ENCODE measurements around the gene ITPKB. TPM values are rescaled to one million over a fixed set of nuclear protein-coding genes. Genes with fewer than 3 reads are reported as not detected.

Gene ITPKB
- total and polyA plus RNA-seq, 2 experiments from 2014 or later, result 0.31 to 5.2 TPM

DNA sequence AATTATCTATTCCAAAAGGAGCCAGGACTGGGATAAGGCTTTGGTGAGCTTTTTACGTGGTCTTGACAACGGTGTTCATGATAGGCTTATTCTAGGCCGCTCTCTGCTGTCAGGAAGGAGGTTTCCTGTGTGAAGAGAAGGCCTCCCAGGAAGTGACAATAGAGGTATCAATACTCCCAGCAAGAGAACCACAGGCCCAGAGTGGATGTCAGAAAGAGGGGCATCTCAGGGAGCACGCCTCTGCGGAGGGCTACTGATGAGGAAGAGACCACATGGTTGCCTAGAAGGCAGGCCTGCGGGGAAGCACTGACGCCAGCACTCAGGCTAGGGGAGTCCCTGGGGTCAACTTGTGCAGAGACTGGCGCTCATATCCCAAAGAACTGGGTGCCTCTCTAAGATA, 60.4 kb downstream of the ITPKB start (continued):
- TF ChIP-seq, protein P1, sequence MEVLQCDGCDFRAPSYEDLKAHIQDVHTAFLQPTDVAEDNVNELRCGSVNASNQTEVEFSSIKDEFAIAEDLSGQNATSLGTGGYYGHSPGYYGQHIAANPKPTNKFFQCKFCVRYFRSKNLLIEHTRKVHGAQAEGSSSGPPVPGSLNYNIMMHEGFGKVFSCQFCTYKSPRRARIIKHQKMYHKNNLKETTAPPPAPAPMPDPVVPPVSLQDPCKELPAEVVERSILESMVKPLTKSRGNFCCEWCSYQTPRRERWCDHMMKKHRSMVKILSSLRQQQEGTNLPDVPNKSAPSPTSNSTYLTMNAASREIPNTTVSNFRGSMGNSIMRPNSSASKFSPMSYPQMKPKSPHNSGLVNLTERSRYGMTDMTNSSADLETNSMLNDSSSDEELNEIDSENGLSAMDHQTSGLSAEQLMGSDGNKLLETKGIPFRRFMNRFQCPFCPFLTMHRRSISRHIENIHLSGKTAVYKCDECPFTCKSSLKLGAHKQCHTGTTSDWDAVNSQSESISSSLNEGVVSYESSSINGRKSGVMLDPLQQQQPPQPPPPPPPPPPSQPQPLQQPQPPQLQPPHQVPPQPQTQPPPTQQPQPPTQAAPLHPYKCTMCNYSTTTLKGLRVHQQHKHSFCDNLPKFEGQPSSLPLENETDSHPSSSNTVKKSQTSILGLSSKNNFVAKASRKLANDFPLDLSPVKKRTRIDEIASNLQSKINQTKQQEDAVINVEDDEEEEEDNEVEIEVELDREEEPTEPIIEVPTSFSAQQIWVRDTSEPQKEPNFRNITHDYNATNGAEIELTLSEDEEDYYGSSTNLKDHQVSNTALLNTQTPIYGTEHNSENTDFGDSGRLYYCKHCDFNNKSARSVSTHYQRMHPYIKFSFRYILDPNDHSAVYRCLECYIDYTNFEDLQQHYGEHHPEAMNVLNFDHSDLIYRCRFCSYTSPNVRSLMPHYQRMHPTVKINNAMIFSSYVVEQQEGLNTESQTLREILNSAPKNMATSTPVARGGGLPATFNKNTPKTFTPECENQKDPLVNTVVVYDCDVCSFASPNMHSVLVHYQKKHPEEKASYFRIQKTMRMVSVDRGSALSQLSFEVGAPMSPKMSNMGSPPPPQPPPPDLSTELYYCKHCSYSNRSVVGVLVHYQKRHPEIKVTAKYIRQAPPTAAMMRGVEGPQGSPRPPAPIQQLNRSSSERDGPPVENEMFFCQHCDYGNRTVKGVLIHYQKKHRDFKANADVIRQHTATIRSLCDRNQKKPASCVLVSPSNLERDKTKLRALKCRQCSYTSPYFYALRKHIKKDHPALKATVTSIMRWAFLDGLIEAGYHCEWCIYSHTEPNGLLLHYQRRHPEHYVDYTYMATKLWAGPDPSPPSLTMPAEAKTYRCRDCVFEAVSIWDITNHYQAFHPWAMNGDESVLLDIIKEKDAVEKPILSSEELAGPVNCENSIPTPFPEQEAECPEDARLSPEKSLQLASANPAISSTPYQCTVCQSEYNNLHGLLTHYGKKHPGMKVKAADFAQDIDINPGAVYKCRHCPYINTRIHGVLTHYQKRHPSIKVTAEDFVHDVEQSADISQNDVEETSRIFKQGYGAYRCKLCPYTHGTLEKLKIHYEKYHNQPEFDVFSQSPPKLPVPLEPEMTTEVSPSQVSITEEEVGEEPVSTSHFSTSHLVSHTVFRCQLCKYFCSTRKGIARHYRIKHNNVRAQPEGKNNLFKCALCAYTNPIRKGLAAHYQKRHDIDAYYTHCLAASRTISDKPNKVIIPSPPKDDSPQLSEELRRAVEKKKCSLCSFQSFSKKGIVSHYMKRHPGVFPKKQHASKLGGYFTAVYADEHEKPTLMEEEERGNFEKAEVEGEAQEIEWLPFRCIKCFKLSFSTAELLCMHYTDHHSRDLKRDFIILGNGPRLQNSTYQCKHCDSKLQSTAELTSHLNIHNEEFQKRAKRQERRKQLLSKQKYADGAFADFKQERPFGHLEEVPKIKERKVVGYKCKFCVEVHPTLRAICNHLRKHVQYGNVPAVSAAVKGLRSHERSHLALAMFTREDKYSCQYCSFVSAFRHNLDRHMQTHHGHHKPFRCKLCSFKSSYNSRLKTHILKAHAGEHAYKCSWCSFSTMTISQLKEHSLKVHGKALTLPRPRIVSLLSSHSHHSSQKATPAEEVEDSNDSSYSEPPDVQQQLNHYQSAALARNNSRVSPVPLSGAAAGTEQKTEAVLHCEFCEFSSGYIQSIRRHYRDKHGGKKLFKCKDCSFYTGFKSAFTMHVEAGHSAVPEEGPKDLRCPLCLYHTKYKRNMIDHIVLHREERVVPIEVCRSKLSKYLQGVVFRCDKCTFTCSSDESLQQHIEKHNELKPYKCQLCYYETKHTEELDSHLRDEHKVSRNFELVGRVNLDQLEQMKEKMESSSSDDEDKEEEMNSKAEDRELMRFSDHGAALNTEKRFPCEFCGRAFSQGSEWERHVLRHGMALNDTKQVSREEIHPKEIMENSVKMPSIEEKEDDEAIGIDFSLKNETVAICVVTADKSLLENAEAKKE (CRISPR knock-in tag; IDR thresholded peaks at IDR 0.05), result no peak
- TF ChIP-seq JUNB (IDR thresholded peaks at IDR 0.05; ENCODE audit: unreplicated experiment) (no peak), NANOG (IDR thresholded peaks at IDR 0.05; ENCODE audit: borderline replicate concordance) (no peak), EZH2 (IDR thresholded peaks at IDR 0.05; ENCODE audit: low read depth, unreplicated experiment) (no peak), POLR2AphosphoS5 (IDR thresholded peaks at IDR 0.05; ENCODE audit: low read depth) (no peak), STAT1 (IDR thresholded peaks at IDR 0.05; ENCODE audit: unreplicated experiment) (no peak)

DNA sequence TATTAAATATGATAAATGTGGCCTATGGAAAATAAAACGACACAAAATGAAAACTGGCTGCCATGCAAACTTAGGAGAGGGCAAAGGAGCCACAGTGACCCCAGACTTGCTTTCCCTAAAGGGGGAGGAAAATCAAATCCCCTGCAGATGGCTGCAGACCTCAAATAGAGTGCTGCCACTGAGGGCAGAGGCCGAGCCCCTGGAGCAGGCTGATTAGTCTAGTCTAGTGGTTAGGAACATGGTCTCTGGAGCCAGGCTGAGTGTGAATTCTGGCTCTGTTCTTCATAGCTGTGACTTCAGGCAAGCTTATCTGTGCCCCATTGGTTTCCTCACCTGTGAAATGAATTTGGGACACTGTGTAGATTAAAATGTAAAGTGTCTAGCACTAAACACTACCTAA, 60.8 kb downstream of the ITPKB start:
- H2AFZ ChIP-seq, result no peak overlapping the region
- Mint-ChIP-seq H3K4me3 (no peak overlapping the region), H3K9me3 (no peaks in the 10 kb centered on the region), H3K27ac (no peak overlapping the region), H3K27me3 (ENCODE audit: insufficient read depth, low read depth, poor library complexity) (peaks cover 31% of the 10 kb centered on the region), H3K4me1 (peaks cover 49% of the 10 kb centered on the region), H3K36me3 (ENCODE audit: low read depth) (no peaks in the 10 kb centered on the region)
- H4K20me1 ChIP-seq (replicated peaks; ENCODE audit: insufficient read depth), result no peaks in the 10 kb centered on the region; the same call in 1 of the 2 replicates
- H3K4me3 ChIP-seq, result no peak overlapping the region
- peaks cover 15% of the 10 kb centered on the region for H3K4me1 ChIP-seq (ENCODE audit: insufficient read depth)
- H3F3A ChIP-seq (replicated peaks; ENCODE audit: low read depth), result no peaks in the 10 kb centered on the region
- DNase-seq (ENCODE audit: low spot score) (no peak), ATAC-seq (no peak)
- H3K36me3 ChIP-seq (ENCODE audit: insufficient read depth), result no peaks in the 10 kb centered on the region
- no peaks in the 10 kb centered on the region for H3K9me2 ChIP-seq (ENCODE audit: insufficient read depth)
- no peak overlapping the region for H3K27ac ChIP-seq (ENCODE audit: low read depth)
- H3K79me2 ChIP-seq (replicated peaks; ENCODE audit: insufficient read depth), result no peaks in the 10 kb centered on the region
- H3K27me3 ChIP-seq (ENCODE audit: insufficient read depth), result peaks cover 40% of the 10 kb centered on the region
- H3K4me2 ChIP-seq, result no peak overlapping the region
- TF ChIP-seq ZNF331 (CRISPR knock-in tag; IDR thresholded peaks at IDR 0.05; ENCODE audit: low read depth) (no peak), STAT1 (IDR thresholded peaks at IDR 0.05; ENCODE audit: unreplicated experiment) (no peak), CTCF (conservative IDR thresholded peaks at IDR 0.05; ENCODE audit: low read depth in 2 of 2) (no peak), EZH2 (IDR thresholded peaks at IDR 0.05; ENCODE audit: low read depth, unreplicated experiment) (no peak)
- TF ChIP-seq, protein P1 (CRISPR knock-in tag; IDR thresholded peaks at IDR 0.05), result no peak

Data from GM23338 (cell line).